K562 (cell line): ENCODE measurements around the gene ZNF521.

Experiments used
- NFE2 ChIP-seq: IDR thresholded peaks from 2 replicates; pipeline ENCODE4 v1.6.1; 2014; ENCODE audit warnings: antibody characterized with exemption, low read depth
- RAD21 ChIP-seq, 2 experiments: fragments of 250-450 bp in 1 of 2; fragments of 450-650 bp in 1 of 2; sonication (Bioruptor Pico) in 1 of 2; formaldehyde crosslinking in 1 of 2; IDR thresholded peaks in 1 of 2; conservative IDR thresholded peaks in 1 of 2; 2 replicates each; pipeline versions ENCODE4 v1.4.0 to v1.8.0; 2020 to 2022; ENCODE audit warnings: mild to moderate bottlenecking in 2 of 2, moderate library complexity in 1 of 2
- RBM39 ChIP-seq: fragments of 200-400 bp; formaldehyde crosslinking; optimal IDR thresholded peaks from 2 replicates; pipeline ENCODE3; 2018; ENCODE audit warnings: low read depth, low read length
- SMARCA5 ChIP-seq: fragments of 450-650 bp; IDR thresholded peaks from 2 replicates; pipeline ENCODE4 v1.6.1; 2016
- STAT5B ChIP-seq: fragments of 250-450 bp; sonication (Bioruptor Pico); IDR thresholded peaks from 2 replicates; pipeline ENCODE4 v1.8.0; 2021; ENCODE audit warnings: mild to moderate bottlenecking, inconsistent platforms
- ZNF143 ChIP-seq: sonication (generic); formaldehyde crosslinking; IDR thresholded peaks from 2 replicates; pipeline ENCODE4 v1.9.0; 2022; ENCODE audit warnings: mild to moderate bottlenecking, missing genetic modification reagents
- TF ChIP-seq, protein P1 (sequence below), 3 experiments: IDR thresholded peaks in 2 of 3; conservative IDR thresholded peaks in 1 of 3; 2 replicates each; pipeline ENCODE4 v1.5.1; 2011 to 2012; ENCODE audit warnings: low read length in 3 of 3, mild to moderate bottlenecking in 3 of 3, control low read depth in 2 of 3, improper control_type of control experiment in 1 of 3, inconsistent platforms in 1 of 3, low read depth in 1 of 3, mixed read lengths in 1 of 3, moderate library complexity in 1 of 3; ENCODE audit not compliant: insufficient read depth in 2 of 3

DNA sequence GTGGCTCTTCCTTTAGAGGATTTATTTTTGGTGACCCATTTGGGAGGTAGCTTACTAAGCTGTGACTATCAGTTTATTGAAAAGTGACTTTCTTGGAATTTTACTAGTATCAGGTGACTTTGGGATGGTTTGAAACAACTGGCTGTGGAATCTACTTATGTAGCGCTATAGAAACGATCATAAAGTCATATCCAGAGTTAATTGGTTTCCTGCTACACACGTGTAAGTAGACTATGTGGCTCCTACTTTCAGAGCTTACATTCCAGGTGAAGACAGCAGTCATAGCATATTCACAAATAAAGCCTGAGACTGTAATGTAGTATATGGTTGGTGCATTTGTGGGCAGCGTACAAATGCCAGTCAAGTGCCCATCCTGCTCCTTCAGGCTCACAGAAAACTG lies 308.9 kb downstream of the ZNF521 start:
- no peak for TF ChIP-seq ZNF143 (CRISPR knock-in tag)
- no peak for TF ChIP-seq SMARCA5
- TF ChIP-seq, protein P1, sequence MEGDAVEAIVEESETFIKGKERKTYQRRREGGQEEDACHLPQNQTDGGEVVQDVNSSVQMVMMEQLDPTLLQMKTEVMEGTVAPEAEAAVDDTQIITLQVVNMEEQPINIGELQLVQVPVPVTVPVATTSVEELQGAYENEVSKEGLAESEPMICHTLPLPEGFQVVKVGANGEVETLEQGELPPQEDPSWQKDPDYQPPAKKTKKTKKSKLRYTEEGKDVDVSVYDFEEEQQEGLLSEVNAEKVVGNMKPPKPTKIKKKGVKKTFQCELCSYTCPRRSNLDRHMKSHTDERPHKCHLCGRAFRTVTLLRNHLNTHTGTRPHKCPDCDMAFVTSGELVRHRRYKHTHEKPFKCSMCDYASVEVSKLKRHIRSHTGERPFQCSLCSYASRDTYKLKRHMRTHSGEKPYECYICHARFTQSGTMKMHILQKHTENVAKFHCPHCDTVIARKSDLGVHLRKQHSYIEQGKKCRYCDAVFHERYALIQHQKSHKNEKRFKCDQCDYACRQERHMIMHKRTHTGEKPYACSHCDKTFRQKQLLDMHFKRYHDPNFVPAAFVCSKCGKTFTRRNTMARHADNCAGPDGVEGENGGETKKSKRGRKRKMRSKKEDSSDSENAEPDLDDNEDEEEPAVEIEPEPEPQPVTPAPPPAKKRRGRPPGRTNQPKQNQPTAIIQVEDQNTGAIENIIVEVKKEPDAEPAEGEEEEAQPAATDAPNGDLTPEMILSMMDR (IDR thresholded peaks at IDR 0.05 in 2 of 3, conservative IDR thresholded peaks at IDR 0.05 in 1 of 3; ENCODE audit: insufficient read depth in 2 of 3, low read depth in 1 of 3, low read length in 3 of 3), result no peak
- TF ChIP-seq RAD21 (CRISPR knock-in tag; conservative IDR thresholded peaks at IDR 0.05 in 1 of 2, IDR thresholded peaks at IDR 0.05 in 1 of 2), result no peak
- TF ChIP-seq NFE2, result no peak
- no peak for TF ChIP-seq STAT5B (CRISPR knock-in tag)
- no peak for TF ChIP-seq RBM39
